Stimulated activated CD8-positive, alpha-beta memory T cell treated with anti-CD3 and anti-CD28 coated beads, Interleukin-12 subunit alpha, Interleukin-12 subunit beta, amount 100 ng/mL, for 1 hour (primary cell): ENCODE measurements around the gene MRPS18A.

Experiments
- DNase-seq: peaks from one replicate; pipeline ENCODE4 v3.0.0-alpha.2; 2020; ENCODE audit warnings: low read depth

The MRPS18A gene

DNA sequence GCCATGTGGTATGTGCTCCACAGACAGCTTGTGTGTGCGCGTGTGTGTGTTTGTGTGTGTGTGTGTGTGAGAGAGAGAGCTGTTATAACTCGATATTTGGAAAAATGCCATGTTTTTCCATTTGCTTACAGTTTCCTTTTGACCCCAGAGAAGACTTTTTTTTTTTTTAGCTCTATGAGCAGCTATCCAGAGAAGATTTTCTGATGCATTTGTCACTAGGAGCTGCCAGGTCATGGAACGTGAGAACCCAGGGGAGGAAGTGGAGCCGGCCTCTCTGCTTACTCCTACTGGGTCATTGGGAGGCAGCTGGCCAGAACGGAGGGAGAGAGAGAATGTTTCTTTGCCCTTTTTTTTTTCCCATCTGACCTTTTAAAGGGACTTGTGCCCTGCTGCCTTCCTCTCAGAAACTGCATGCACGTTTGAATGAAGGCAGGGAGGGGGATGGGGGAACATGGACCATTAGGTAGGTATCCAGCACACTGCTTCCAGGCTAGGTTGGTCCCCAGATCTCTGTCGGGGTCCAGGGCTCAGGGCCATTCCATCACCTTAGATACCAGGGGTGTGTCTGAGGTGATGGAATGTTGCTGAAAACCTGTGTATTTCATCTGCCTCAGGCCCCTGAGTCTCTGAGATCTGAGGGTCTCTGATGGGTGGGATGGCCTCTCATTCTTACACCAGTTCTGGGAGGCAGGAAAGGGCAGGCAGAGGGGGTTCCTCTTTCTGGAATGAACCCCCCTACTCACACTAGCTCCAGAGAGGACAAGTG lies 11.2 kb upstream of the MRPS18A start:
- DNase-seq: no peak

DNA sequence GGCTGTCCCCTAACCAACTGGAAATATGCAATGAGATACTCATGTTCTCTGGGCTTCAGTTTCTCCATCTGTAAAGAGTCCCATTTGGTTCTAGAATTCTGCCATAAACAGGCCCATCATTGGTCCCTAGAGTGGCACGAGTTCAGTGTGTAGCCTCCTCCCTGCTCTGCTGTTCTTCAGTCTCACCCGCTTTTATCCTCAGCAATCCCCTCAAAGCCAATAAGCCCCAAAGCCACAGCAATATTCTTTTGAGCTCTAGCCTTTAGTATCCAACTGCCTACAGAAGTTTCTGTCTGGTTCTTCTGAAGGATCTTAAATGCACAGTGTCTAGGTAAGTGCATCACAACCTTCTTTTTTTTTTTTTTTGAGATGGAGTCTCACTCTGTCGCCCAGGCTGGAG lies 9.8 kb upstream of the MRPS18A start:
- no peak for DNase-seq

DNA sequence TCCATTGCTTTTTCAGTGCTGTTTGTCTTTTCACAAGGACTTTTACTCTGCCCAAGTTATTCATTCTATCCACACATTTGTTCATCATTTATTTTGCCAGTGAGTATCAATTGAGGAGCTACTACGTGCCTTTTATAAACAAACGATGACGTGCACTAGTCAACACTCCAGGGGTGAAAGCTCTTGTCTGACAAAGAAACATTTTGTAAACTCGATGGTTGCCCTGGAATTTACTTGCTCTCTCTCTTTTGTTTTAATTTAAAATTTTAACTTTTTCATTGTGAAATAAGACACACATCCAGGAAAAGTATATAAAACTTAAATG lies 8.3 kb upstream of the MRPS18A start:
- DNase-seq: no peak

DNA sequence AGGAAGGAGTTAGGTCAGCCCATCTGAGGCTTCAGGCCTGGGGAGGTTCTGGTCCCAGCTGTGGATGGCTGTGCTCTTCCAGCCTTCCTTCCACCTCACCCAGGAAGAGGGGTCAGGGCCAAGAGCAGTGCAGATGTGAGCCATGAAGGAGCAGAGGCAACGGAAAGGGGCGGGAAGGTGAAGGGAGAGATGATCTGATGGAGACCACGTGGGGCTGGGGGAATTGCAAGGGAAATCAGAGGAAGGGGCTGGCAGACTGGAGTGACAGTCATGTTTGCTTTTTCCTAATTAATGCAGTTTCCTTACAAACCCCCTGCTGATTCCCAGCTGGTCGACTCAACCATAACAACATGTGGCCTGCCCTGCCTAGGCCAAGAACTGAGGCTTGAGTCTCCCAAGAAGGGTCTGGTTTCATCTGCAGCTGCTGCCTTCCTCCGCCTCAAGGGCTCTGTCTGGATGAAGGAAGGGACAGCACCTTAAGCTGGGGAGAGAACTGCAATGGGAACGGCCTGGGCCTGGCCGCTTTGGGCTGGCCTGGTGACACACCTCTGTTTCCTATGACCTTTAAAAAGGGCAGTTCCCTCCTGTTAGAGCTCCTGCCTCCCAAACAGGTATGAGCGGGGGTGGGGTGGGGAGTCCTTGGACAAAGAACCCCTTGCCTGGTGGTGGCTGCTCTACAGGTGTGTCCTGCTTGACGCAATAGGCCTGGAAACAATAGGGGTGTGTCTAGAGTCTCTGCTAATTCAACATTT lies 7.8 kb upstream of the MRPS18A start:
- no peak for DNase-seq

DNA sequence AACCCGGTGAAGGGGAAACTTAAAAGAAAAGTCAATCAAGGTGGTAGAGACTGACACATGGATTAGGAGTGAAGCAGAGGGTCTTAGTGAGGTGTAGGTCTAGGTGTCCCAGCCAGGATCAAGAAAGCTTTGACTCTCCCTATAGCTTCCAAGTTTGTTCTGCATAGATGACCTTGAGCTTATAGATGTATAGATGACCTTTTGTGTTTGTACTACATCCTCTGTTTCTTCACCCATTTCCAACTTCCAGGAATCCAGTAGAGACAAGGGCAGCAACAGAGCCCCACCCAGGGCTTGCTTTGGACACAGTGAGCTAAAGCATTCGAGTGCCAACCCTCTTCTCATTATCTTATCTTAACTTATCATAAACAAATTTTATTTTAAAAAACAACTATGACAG lies 1.8 kb upstream of the MRPS18A start:
- DNase-seq: no peak

DNA sequence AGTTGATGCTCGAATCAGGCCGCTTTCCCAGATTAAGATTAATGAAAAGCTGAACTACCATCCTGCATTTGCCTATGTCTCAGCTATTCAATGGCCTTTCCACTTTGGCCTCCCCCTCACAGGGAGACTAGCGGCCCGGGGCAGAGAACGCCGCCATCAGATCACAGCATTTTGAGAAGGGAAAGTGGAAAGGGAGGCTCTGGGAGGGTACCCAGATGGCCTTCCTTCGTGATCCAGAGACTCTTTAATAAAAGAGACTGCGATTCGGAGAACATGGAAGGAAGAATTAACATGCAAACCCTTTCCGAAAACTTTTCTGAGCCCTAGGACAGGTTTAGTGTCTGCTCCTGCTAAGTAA lies 533 bp downstream of the MRPS18A start:
- DNase-seq: no peak

DNA sequence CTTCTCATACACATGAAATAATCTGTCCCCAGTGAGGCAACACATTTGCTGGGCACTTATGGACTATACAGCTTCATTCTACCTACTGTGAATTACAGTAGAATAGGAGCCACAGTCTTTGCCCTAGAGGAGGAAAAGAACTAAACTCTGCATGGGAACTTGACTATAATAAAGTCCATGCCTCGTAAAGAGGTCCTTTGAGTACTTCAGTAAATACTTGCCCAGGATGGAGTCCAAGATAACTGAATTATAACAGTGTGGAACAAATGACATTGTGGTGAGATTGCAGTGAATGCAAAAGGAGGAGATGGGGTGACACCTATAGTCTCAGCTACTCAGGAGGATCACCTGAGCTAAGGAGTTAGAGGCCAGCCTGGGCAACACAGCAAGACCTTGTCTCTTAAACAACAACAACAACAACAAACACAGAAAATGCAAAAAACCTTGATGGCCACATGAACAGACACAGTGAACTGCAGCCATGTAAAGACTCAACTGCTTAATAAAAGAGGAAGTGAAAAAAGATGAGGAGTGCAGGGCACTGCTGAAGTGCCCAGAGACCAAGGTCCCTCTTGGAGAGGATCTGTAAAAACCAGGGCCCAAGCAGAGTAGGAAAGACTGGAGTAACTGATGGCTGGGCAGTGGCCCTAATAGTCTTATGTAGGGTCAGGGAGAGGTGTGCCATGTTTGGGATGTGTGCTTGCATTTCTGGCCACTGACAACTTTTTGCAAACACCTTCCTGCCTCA lies 3.7 kb downstream of the MRPS18A start:
- no peak for DNase-seq

DNA sequence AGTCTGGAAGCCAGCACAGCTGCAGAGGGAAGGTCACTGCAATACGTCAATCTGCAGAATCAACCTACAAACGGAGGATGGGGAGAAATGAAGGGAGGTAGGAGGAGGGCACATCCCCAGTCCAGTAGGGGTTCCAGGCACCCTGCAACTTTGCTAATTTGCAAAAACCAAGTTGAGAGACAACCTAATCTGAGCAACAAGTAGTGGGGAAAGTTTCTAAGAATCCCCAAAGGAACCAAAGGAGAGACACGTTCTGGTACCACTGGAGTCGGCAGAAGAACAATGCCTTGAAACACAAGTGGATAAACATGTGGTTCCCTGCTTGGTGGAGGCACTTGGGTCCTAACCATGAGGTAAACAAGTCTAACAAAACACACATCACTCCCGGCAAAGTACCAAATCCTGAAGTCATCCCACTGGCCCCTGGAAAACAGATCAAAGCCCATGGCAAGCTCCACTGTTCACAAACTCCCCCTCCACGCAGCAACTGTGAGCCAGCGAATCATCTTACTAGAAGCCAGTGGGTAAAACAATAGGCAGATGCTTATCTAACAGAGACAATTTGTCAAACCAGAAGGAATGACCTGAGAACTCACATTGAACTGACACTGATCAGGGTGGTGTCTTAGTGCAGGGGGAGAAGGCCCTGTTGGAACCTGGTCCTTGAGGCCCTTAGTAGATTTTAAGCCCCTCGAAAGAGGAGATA lies 4.7 kb downstream of the MRPS18A start:
- DNase-seq: no peak

DNA sequence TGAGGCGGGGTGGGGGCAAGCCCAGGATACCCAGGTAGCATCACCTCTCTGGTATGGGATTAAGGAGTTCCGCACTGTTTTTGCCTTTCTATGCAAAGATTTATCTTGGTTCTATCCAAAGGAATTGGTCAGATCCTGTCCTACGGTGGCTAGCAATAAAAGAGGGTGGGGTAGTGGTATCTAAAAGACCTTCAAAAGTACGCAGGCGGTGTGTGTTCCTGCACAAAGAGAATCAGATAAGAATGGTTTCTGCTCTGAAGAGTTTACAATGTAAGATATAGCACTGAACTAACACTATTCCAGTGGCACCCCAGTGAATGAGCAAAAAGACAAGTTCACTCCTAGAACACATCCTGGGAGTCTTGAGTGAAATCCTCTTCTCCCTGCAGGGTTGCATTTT lies 6.3 kb downstream of the MRPS18A start:
- no peak for DNase-seq

DNA sequence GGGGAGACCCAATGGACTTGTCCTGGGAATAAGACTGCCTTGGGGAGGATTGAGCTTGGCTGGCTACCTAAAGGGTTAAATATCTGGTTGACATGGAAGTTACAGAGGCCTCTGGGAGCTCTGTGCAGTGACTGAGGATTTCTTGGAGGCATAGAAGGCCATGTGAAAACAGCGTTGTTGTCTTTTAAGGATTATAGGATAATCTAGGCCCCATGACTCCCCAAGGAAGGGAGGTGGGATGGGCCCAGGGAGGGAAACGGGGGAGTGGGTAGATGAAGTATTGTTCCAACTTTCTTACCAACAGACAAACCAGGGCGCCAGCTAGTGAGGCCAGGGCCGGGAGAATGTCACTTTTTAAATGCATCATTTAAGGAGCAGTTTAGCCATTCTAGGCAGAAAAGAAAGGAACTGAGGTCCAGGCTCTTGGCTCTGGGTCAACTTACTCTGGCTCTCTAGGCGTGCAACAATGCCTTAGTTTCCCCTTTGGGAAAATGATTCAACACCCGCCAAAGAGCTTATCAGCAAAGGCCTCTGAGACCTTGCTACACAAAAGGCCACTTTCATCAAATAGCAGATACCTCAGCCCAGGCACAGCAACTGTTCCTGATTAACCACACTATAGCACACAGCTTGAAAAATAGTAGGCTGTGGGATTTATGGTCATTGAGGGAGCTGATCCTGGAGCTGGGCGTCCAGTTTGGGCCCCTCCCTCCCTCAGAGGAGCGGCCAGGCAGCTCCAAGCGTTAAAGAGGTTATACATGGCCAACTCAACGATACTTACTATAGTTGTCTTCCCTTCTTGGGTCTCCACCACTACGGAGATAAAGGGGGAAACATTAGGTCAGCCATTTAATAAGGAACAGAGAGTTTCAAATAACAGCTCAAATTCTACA lies 7.0 kb downstream of the MRPS18A start:
- DNase-seq: no peak

DNA sequence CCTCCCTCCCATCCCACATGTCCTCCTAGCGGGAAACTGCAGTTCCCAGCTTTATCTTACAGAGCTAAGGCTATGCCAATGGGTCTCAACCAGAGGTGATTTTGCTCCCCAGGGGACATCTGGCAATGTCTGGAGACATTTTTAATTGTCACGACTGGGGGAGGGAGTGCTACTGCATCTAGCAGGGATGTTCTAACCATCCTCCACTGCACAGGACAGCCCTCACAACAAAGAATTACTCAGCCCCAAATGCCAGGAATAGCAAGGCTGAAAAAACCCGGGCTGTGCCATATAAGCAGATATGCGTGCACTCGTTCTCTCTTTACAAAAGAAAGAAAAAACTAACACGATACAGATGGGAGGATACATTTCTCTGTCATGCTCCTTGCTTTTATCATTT lies 8.5 kb downstream of the MRPS18A start:
- DNase-seq: no peak

DNA sequence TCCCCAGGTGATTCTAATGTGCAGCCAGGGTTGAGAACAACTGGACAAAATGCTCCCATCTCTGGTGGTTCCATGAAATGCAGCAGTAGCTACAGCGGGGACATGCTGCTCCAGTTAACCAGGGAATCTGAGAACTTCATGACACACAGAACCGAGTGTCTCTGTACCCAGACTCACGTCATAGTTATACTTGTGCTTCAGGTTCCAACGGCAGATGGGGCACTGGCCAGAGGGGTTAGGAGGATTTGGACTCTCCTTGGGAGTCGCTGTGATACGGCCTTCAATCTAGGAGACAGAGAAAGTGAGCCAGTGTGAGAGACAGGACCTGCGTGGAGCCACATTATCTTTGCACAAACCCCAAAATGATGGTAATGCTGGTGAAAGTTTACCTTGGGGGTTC lies 9.2 kb downstream of the MRPS18A start:
- DNase-seq: no peak

DNA sequence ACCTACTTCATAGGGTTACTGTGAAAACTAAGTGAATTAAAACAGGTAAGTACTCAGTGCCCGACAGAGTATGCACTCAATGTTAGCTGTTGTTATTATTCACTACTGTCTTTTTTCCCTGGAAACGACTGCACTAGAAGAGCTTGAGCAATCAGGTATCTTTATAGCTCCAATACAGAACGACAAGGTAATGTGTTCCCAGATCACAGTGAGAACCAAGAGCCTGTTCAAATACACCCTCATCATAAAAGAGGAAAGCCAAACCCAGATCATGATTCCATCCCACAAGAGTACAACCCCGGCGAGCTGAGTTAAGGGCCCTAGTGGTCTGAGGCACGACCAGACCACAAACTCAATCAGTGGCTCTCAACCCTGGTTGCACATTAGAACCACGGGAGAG lies 9.8 kb downstream of the MRPS18A start:
- no peak for DNase-seq

DNA sequence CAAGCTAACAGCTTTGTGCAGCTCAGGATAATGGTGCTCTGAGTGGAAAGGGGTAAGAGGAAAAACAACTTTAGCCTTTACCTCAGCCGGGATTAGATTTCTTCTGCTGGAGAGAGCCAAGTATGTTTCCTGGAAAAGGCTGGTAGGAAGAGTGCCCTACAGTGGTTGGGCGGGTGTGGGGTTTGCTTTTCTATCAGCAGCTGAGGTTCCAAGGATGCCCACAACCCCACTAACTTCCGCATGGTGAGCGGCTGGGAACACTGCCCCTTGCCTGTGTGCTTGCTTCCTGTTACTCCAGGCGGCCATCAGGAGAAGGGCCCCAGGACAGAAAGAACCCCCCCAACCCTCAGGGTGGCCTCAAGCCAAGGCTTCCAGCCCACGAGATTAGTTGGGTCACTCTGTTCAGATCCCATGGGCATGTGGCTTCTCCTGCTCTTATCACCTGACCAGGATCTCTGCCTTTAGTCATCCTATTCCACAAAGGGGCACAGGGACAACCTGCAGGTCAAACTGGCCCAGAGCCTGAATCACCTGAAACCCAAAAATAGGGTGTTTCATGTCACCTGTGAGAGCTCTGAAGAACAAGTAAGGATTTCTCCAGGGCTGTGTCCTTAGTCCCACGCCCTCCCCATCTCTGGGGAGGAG lies 10.5 kb downstream of the MRPS18A start:
- no peak for DNase-seq

DNA sequence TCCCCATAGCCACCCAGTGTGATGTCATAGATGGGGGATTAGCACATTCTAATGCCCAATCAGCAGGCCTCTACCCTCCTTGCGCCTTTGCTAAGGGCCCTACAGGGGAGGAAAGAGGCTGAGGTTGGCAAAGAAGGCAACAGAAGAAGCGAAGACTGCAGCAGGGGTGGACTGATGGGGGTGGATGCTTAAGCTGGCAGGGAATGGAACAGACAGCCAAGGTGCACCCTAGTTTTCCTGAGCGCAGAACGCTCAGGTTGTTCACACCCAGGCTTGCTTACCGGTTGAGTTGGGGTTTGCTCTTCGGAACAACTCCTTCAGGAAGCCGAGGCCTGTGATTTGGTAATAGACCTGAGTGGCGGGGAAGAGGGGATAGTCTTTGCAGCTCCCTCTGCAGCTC lies 12.7 kb downstream of the MRPS18A start:
- DNase-seq: no peak

DNA sequence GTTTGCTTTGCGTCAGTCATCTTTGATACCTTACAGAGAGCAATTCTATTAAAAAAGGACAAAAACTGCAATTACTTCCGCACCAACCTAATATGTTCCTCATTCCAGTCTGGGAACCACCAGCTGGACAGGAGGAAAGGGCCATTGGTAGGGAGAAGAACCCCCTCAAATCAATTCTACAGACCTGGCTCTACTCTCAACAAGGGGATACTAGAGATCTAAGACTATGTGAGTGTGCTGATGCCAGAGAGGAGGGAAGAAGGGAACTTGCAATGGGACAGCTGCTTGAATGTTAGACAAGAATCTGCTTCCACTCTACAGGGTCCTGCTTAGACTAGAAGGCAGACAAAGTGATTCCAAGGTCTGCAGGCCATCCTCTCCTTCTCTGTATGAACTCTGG lies 13.3 kb downstream of the MRPS18A start:
- no peak for DNase-seq

DNA sequence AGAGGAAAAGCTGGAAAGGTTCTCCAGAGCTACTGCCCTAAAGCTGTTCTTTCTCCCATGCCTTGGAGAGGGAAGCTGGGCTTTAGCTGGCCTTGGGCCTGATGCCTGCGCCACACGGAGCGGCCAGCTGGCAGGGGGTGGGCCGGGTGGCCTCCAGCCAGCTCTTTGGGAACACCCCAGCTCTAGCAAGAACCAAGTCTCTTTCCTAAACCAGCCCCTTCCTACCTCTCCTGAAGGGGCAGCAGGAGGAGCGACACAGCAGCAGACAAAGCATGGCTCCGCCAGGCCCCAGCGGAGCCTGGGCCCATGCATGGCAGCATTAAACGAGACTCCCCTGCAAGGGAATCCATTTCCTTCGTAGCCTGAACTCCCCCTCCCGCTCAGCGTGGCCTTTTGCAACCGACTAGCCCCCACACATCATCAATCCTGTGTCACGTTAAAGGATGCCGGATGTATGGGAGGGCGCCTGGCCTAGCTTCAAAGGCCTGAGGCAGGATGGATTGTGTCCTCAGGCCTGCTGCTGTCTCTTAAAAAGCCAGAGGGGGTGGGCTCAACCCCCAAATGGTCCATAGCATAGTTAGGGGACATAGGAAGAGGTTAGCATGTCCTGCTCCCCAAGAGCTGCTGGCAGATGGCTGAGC lies 14.0 kb downstream of the MRPS18A start:
- no peak for DNase-seq

DNA sequence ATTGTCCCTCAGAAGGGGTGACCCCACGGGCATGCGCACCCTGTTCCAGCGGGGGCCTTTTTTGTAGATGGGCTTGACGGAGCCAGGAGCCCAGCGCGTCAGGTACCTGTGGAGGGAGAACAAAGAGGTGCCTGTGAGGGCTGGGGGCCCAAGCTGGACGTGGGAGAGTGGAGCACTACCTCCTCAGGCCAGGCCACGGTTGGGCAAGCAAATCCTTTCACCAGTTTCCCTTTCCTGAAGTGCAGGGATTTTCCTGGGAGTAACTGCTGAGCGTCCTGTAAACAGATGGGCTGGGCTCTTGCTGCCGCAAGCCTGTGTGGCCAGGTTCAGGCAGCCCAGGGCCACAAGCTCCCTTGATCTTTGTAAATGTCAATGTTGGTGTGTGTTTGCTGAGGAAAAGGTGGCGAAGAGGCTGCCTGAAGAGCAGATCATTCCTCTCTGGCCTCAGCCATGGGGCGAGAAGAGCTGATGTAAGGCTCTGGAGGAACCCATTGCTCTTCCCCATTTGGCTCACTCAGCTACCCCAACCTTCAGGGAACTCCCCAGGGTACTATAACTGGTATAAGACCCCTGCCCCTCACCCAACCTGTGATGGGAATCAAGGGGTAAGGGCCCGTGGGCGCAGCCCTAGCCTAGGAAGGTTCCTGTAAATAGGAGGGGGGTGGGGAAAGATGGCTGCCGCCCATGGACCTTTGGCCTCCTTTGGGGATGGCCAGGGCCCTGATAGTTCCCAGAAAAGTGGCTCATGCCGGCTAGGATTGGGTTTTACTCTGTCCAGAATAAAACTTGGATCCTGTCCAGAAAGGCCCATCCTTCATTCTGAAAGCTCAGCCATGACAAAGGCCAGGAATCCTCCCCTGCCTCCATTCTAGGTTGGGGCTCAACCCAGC lies 15.5 kb downstream of the MRPS18A start:
- DNase-seq: no peak

DNA sequence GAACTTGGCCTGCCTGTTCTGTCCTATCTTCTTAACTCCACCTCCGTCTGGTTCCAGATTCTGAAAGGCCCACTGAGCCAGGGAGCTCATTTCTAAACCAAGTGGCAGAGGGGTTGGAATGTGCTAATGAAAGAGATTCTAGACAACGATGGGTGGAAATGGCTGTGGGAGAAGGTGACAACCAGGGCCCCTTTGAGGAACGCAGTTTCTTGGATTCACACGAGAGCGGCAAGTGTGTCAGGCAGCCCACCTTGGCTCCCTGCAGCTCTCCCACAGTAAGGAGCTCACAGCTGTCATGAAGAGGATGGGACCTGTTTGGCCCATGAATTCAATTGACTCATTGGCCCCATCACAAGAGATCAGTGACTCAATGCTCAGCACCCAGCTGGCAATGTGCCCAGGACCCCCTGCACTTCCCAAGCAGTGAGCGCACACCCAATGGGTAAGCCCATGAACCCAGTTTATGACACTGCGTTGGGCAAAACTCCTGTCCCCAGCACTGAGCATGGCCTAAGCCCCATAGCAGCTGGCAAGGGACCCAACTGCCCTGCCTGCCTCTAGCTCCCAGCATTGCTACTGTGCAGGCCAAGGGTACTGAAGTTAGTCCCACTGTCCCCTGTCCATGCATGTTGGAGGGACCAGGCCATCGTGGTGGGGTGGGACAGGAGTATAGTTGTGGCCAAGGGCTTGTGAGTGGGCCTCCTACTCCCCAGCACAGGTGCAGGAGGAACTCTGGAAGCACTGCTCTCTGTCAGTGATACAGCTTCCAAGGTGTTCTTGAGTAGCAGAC lies 16.4 kb downstream of the MRPS18A start:
- DNase-seq: no peak
